HG02840 (cell line): ENCODE data around the gene ARID4B.
"Not testable (repeated sequence)": the region's sequence is repeated elsewhere in the genome, so short reads cannot be mapped to it uniquely, and the experiment has no call there.

Source experiments
- ATAC-seq: cut with Tn5 transposase; IDR thresholded peaks from one replicate; pipeline ENCODE4 v1.9.1; 2021; ENCODE audit warnings: mild to moderate bottlenecking, moderate library complexity, moderate number of reproducible peaks; ENCODE audit not compliant: unreplicated experiment, low FRiP score

ARID4B gene

DNA sequence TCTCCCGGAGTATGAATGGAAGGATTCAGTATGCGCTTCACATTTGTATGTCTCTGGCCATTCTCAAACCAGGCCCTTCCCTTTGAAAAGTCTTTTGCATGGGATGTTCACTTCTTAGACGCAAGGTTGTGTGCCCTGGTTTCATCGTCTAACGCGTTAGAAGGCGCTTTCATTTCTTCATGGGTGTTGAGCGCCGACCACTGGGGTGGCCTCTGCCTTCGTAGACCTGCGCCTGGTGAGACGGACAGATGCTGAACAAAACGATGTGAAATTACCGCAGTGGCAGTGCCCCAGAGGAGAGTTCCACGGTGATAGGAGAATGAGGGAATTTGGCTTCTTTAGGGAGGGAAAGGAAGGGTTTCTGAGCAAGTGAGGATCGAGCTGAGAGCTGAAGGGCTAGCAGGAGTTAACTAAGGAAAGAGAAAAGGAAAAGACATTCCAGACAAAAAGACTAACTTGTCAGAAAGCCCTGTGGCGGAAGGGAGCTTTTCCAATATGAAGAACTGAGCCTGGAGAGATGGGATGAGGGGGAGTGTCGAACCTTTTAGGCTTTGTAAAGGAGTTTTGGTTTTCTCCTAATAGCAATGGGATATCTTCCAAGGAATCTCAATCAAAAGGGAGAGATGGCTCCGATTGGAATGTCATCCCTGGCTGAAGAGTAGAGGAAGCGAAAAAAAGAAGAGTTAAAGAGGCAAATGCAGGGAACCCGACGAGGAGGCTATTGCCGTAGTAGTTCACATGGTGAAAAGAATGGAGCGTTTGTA, 1.3 kb upstream of the ARID4B start:
- ATAC-seq: peak; percentile 14

DNA sequence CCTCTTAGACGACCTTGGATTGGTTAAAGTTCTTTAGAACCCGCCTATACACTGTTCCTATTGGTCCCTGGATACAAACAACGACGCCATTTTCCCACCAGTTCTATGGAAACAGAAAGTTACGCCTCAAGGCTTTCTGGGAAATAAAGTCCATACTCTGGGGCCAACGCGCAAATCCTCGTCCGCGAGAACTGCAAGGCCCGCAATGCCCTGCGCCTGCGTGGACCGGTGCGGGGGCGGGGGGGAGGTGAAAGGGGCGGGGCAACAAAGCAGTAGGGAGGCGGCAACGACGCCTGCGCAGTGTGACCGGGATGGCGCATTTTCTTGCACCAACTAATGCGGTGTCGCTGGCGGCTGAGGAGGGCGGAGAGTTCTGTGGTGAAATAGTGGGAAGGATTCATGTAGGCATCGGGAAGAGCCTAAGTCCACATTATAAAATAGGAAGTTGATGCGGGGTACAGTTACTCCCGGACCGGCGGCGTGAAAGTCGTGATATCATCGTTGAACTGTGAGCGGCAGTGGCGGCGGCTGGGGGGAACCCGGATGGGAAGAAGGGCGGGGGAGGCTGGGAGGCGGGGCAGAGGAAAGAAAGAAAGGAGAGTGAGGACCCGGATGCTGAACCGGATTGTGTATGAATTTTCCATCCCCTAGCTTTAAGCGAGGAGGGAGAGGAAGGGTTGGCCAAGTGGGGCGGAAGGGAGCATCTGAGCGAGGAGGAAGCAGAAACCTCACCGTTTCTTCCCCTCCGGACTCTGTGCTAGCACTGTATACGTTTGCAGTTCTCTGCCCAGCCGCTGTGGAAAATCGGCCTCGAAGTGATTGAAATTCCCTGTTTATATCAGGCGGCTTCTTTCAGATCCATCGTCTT, 526 bp upstream of the ARID4B start, which contains the start of gene GGPS1:
Gene GGPS1 (plus strand): TSS at position 300 of the 868 bp plus-strand sequence. CDS start 6,695 bp downstream, outside the sequence.
- peak; percentile 72 for ATAC-seq

DNA sequence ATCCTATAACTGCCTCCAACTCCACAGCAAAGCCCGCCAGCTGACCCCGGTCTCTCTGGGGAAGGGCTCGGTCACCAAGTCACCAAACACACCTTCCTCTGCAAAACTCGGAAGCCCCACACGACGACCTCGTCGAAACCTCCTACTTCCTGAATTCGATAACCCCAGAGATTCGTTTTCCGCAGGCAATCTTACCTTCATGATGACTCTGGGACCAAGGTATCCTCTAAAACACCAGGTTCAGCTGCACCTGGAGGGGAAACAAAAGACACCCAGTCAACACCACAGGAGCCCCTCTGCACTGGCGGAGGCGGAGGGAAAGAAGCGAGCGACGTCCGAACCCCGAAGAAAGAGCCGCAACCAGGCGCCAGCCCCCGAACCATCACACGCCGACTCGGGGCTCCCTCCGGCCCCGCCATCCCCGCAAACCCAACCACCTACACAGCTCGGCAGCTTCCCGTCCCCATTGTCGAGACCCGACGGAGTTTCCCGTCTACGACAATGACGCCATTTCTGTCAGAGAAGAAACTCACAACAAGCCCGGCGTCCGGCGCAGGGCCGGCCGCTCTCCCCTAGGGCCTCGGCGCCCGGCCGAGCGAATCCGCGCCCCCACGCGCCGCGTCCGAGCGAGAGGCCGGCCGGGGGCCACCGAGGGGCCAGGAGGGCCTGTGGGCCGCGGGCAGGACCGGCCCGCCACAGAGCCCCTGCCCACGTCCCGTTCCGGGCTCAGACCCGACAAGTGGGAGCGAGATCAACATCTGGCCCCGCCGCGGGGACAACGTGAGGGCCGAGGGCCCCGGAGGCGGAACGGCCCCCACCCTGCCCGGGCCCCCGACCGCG, 1.0 kb downstream of the ARID4B start:
- no peak for ATAC-seq

DNA sequence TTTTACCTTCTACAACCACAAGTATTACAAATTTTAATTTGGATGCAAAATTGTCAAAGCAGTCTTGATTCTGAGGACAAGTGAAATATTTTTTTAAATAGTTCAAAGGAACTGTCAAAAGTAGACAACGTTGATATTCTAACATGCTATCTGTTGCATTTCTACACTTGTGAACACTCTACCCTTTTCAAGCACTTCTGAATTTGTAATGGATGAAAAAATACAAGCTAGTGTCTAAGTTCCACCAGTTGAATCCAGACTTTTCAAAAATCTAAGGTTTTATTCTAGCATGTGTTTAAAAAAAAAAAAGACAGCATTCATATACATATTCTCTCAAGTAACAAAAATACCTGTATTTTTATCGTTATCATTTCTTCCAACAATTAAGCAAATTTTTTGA, 2.1 kb downstream of the ARID4B start:
- no peak for ATAC-seq

DNA sequence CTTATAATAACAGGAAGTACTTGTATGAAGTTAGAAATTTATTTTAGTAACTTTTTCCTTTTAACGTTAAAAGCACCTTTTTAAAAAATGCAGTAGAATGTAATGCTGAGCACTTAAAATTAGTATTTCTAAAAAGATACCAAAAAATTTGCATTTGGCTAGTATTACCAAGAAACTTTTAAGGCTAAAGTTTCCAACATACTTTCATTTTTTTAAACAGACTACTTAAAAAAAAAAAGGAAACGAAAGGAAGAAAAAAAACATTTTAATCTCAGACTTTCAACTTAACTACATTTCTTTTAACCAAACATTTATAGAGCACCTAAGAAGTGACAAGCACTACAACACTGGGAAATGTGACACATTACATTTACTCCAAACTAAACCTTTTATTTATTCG, 2.8 kb downstream of the ARID4B start:
- ATAC-seq: no peak

DNA sequence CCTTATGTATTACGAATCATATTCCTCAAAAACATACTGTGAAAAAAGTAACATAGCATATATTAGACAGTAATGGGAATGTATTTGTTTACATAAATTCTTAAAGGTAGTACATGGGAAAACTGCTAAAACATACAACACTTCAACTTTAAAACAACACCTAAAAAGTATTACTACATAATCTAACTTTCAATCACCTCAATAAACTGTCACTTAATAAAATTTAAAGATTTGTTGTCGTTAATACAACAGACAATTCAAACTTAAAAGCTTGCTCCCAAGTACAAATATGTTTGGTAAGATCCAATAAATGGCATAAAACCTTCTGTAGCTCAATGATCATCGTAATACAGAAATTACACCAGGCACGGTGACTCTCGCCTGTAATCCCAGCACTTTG, 3.7 kb downstream of the ARID4B start:
- no peak for ATAC-seq

DNA sequence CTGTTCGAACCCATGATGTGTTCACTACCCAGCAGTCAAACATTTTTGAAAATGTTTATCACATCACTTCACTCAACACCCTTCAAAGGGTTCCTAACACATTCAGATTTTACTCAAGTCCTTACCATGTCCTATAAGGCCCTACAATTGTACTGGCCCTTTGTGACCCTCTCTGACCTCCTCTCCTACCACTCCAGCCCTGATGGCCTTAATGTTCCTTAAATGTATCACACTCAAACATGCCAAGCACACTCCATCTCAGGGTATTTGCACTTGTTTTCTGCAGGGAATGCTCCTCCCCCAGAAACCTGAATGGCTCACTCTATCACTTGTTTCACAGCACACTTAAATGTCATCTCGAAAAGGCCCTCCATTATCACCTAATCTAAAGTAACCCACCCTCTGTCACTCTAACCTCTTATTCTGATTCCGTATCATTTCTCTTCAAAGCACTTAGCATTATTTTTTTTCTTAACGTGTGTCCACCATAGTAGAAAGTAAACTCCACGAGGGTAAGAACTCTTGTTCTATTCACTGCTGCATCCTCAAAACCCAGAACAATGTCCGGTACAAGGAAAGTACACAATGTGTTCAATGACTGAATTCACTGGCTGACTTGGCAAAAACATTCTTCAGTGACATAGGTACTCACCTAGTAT, 7.3 kb downstream of the ARID4B start:
- ATAC-seq: no peak

DNA sequence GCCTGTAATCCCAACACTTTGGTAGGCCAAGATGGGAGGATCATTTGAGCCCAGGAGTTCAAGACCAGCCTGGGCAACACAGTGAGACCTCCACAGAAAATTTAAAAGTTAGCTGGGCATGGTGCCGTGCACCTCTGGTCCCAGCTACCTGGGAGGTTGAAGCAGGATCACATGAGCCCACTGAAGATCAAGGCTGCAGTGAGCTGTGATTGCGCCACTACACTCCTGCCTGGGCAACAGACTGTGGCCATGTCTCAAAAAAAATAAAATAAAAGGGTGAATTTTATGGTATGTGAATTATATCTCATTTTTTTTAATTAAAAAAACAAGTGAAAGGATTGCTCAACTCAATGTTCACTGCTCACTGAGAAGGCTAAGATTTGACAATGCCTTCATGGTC, 8.7 kb downstream of the ARID4B start:
- ATAC-seq: no peak

DNA sequence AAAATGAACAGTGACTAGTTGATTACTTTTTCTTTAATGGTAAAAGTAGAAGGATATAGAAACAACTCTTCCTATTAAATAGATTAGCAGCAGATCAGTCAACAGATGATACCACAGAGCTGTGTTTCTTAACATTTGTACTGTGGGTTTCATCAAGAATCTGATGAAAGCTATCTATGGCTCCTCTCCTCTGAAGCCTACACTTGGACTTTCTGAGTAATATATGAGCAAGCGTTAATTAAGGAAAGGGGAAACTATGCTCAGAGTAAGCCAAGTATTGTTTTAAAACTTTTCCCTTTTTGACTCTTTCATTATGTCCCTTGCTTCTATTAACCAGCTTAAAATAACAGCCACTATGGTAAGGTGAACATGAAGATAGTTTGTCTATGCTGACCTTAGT, 10.8 kb downstream of the ARID4B start:
- ATAC-seq: no peak

DNA sequence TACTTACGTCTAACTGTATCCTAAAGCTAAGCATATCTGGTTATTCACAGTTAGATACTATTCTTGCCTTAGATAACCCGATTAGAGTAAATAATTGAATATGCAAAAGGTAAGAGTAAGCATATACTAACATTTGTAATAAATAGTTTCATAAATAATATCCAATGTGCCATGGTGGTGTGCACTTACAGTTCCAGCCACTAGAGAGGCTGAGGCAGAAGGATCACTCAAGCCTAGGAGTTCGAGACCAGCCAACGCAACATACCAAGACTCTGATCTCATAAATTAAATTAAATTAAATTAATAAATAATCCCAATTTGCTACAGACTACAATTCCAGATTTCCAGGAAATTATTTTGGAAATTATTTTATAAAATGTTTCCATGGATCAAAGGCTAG, 12.2 kb downstream of the ARID4B start:
- ATAC-seq: no peak

DNA sequence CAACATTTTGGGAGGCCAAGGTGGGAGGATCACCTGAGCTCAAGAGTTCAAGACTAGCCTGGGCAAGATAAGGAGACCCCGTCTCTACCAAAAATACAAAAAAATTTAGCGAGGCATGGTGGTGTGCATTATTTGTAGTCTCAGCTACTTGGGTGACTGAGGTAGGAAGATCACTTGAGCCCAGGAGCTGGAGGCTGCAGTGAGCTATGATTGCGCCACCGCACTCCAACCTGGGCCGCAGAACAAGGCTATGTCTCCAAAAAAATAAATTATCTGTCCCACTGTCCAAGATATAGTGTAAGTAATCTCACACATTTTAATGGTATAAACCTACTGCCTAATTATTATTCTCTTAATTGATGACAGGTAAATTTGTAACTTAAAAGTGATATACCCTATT, 12.8 kb downstream of the ARID4B start:
- ATAC-seq: no peak

DNA sequence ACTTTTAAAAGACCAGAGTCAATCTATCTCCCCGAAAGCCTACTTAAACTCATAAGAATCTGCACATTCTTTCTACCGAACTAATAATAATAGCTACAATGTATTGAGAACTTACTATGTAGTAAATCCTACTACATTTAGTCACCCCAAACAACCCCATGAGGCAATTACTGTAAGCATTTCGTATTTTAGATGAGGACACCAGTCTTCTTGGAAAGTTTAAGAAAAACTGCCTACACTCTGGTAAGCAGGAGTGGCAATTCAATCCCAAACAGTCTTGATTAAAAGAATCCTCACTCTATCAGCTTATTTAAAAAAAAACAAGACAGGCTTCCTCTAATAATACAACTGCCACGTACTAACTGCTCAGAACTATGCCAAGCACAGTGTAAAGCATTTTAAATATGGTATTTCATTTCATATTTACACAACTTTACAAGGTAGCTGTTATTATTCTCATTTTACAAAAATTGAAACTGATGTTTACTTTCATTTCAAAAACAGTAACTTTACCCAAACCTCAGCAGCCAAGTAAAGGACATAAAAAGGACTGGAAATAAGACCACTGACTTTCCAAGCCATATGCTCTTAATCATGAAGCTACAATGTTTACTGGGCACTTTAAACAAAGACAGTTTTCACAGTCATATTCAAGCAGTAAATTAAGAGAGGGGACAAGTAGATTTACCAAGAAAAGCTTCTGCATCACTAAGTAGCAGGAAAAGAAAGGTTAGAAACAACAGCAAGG, 13.9 kb downstream of the ARID4B start:
- ATAC-seq: no peak

DNA sequence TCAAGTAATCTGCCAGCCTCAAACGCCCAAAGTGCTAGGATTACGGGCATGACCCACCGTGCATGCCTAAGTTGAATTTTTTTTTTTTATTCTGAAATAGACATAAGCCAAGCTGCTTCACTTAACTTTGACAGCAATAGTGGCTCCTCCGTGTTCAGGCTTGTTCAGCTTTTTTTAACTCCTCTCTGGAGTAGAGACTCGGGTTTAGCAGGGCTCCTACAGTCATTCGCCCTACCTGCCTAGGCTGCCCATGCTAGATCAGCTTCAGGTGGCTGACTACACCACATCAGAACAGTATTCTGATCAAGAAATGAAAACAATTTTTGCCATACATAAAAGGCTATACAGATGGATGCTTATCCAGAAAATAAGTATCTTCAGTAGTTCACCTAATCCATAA, 14.7 kb downstream of the ARID4B start:
- ATAC-seq: no peak

DNA sequence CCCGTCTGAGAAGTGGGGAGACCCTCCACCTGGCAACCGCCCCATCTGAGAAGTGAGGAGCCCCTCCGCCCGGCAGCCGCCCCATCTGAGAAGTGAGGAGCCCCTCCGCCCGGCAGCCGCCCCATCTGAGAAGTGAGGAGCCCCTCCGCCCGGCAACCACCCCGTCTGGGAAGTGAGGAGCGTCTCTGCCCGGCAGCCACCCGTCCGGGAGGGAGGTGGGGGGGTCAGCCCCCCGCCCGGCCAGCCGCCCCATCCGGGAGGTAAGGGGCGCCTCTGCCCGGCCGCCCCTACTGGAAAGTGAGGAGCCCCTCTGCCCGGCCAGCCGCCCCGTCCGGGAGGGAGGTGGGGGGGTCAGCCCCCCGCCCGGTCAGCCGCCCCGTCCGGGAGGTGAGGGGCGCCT, 18.8 kb downstream of the ARID4B start:
- ATAC-seq: not testable (repeated sequence)

DNA sequence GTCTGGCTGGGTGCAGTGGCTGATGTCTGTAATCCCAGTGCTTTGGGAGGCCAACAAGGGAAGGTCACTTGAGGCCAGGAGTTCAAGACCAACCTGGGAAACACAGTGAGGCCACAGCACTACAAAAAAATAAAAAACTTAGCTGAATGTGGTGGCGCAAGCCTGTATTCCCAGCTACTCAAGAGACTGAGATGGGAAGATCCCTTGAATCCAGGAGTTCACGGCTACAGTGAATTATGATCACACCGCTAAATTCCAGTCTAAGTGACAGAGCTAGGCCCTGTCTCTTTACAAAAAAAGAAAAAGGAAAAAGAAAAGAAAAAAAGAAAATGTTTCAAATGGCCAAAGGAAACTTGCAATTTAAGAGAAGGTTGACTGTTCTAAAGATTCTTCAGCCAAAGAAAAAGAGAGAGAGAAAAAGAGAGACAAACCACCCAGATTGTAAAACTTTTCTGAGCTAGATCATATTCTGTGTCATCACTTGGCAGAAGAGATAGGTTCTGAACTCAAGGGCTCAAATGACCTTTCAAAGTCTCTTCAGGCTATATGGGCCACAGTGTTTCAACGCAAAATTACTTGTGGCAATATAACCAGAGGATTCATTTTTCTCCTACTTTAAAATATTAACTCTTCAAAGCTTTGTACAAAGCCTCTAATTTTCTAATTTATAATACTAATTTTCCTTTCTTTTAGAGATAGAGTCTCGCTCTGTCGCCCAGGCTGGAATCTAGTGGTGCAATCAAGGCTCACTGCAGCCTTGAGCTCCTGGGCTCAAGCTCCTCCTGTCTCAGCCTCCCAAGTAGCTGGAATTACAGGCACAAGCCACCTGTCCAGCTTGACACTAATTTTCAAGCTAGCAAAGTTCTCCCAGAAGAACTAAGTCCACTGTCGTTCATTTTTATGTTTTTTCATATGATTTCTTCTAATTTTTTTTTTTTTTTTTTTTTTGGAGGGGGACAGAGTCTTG, 20.5 kb downstream of the ARID4B start:
- no peak for ATAC-seq

DNA sequence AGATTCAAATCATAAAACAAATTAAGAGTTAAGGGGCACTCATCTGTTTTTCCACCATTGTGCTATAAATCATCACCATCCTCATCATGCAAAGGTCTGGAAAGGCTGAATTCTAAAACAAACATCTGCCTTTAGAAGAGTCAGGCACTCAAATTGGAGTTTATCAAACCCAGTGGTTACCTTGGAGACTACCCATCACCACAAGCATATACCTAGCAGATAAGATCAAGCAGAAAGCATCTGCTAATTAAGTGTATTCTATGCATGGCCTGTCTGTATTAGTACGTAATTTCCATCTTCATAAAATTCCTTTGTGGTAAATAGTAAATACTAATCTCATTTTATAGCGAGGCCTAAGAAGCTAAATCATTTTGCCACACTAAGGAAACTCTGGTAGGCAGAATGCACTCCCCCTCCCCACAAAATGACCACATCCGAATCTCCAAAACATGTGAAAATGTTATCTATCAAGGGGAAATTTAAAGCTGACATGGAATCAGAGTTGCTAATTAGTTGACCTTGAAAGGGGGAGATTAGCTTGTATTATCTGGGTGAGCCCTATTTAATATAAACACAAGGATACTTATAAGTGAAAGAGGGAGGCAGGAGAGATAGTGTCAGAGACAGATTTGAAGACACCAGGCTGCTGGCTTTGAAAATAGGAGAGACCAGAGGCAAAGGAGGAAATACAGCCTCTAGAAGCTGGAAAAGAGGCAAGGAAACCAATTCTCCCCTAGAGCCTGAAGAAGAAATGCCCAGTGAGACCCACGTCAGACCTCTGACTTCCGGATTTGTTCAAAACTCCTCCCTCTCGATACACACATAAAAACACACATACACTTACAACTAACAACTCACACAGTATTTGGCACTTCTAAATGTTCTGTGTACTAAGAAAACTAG, 23.2 kb downstream of the ARID4B start:
- ATAC-seq: no peak

DNA sequence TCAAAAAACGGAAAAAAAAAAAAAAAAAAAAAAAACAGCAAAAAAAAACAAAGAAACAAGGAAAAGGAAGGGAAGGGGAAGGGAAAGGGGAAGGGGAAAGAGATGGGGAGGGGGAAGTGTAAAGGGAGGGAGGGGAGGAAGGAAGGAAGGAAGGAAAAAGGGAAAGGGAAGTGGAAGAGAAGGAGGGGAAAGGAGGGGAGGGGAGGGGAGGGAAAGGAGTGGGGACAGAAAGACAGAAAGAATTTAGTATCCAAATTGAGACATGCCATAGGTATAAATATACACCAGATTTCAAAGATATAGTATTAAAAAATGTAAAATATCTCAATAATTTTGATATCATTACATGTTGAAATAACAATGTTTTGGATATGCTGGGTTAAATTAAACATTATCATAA, 25.8 kb downstream of the ARID4B start:
- no peak for ATAC-seq
